Activated CD4-positive, alpha-beta memory T cell treated with anti-CD3 and anti-CD28 coated beads, Interleukin-2, amount 10 ng/mL, durations not matched to agents 7 days and 5 days (primary cell): Measurements from ENCODE around the gene GLOD4. TPM values are rescaled to one million over a fixed set of nuclear protein-coding genes. Genes with fewer than 3 reads are reported as not detected.
"Not testable (repeated sequence)": the region's sequence is repeated elsewhere in the genome, so short reads cannot be mapped to it uniquely, and the experiment has no call there.

Experiments used
- CTCF ChIA-PET: fragments of 350-600 bp; sonication (Branson Sonifier 250); formaldehyde crosslinking; loops from one replicate; lab custom pipeline; 2021; ENCODE audit warnings: antibody characterized with exemption, inconsistent platforms; lab: Charles Lee
- POLR2A ChIA-PET: fragments of 350-600 bp; sonication (Branson Sonifier 250); formaldehyde crosslinking; loops from one replicate; lab custom pipeline; 2021; ENCODE audit warnings: antibody characterized with exemption; lab: Charles Lee
- DNase-seq: peaks from one replicate; pipeline ENCODE4 v3.0.0-alpha.2; 2020
- H3K27ac Mint-ChIP-seq: one replicate; pipeline ENCODE4 v1.8.0; 2021; ENCODE audit warnings: mild to moderate bottlenecking, mixed read lengths
- H3K27me3 Mint-ChIP-seq: one replicate; pipeline ENCODE4 v1.8.0; 2021; ENCODE audit warnings: mixed read lengths
- H3K36me3 Mint-ChIP-seq: one replicate; pipeline ENCODE4 v1.8.0; 2021; ENCODE audit warnings: low read depth, mixed read lengths
- H3K4me1 Mint-ChIP-seq: one replicate; pipeline ENCODE4 v1.8.0; 2021; ENCODE audit warnings: mixed read lengths
- H3K4me3 Mint-ChIP-seq: one replicate; pipeline ENCODE4 v1.8.0; 2021; ENCODE audit warnings: mild to moderate bottlenecking, mixed read lengths
- H3K9me3 Mint-ChIP-seq: one replicate; pipeline ENCODE4 v1.8.0; 2021; ENCODE audit warnings: mixed read lengths
- total RNA-seq, 2 experiments: library from RNA; stranded (reverse); gene quantifications; one replicate each; pipeline ENCODE4 v1.2.3, GENCODE V29; 2021

Gene GLOD4
- total RNA-seq, 2 experiments from 2014 or later = 46.0 to 54.1 TPM

DNA sequence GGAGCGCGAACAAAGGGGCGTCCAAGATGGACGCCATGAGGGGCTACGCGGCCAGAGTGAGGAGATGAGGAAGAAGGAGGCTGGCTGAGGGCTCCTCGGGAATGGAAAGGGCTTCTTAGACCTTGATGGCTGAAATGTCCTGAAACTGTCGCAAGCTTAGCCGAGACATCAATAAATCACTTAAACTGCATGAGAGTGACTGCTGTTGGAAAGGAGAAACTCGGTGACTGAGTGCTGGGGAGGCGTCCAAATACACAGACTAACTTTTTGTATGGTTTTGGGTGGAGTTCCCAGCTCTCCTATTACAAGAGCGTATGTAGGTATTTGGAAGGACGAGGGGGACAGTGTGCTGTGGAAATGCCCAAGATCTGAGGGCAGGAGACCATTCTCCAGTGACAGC is 28.7 kb downstream of the GLOD4 start:
- DNase-seq = no peak
- H3K9me3 Mint-ChIP-seq = peaks cover 6% of the 10 kb centered on the region
- POLR2A ChIA-PET = interaction anchor here (0.7 to 6.4 kb wide), 6 partner anchors 10 to 55 kb away, joined by 3 to 59 read pairs (median 4); partner anchors contain the start of genes GLOD4, MRM3 and VPS53
- peak overlapping the region; percentile 55 for H3K27ac Mint-ChIP-seq
- peak overlapping the region; percentile 56 for H3K4me3 Mint-ChIP-seq
- H3K36me3 Mint-ChIP-seq = peaks cover 31% of the 10 kb centered on the region
- CTCF ChIA-PET = interaction anchor here (0.7 to 3.9 kb wide), 8 partner anchors 8 to 341 kb away, joined by 3 to 15 read pairs (median 7); partner anchors contain the start of genes GLOD4, MRM3 and TIMM22
- peaks cover 32% of the 10 kb centered on the region for H3K4me1 Mint-ChIP-seq
- H3K27me3 Mint-ChIP-seq = no peaks in the 10 kb centered on the region

DNA sequence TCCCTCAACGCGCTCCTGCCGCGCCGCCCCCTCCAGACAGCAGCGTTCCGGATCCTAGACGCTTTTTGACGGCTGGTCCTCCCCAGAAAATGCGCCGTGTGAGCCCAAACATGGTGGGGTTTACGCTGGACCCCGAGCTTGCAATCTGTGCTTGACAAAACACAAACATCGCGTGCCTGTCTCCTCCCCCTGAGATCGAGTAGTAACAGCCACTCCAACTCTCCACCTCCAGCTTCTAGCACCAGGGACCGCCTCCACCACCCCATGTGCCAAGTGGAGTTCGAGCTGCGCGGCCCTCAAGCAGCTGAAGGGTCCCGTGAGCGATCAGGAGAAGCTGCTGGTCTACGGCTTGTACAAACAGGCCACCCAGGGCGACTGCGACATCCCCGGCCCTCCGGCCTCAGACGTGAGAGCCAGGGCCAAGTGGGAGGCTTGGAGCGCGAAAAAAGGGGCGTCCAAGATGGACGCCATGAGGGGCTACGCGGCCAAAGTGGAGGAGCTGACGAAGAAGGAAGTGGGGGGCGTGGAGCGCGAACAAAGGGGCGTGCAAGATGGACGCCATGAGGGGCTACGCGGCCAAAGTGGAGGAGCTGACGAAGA is 29.4 kb downstream of the GLOD4 start:
- Mint-ChIP-seq H3K36me3 (peaks cover 38% of the 10 kb centered on the region), H3K27me3 (no peaks in the 10 kb centered on the region), H3K4me1 (peaks cover 34% of the 10 kb centered on the region), H3K27ac (peak overlapping the region; percentile 79), H3K9me3 (peaks cover 6% of the 10 kb centered on the region), H3K4me3 (peak overlapping the region; percentile 86)
- ChIA-PET CTCF (interaction anchor here (0.6 to 3.9 kb wide), 17 partner anchors 9 to 1961 kb away, joined by 3 to 15 read pairs (median 5); partner anchors contain the start of genes GLOD4, MRM3 and TIMM22), POLR2A (interaction anchor here (0.7 to 6.4 kb wide), 10 partner anchors 9 to 227 kb away, joined by 3 to 59 read pairs (median 4); partner anchors contain the start of genes GLOD4, MRM3, NXN and VPS53)
- DNase-seq = peak; percentile 31

DNA sequence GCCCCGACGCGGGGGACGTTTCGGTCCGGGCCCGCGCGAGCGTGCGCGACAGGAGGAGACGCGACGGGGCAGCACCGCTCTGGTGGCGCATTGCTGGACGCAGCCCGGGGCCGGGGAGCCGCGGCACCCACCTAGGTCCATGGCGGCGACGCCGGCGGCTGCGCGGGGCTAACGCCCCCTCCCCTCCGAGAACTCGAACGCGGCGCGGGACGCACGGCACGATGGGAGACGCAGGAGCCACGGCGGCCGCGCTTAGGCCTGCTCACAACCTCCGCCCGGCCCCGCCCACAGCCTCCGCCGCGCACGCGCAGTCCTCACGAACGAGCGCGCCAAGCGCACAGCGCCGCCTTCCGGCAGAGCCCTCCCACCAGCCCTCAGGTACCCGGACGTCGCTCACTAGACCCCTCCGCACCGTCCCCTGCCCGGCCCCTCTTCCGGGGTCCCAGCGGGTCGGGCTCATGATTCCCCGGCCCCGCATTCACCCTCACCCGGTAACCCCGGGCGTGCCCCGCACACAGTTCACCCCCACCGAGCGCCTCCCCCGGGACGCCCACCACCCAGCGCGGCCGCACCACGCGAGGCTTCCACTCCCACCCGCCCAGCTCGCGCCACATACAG is 30.0 kb downstream of the GLOD4 start, which contains the start of gene GEMIN4:
GEMIN4 (minus strand) TSS at position 263 of the 618 bp plus-strand sequence; CDS start at position 141, 122 bp downstream.
- Mint-ChIP-seq H3K36me3 (peaks cover 40% of the 10 kb centered on the region), H3K4me1 (peaks cover 34% of the 10 kb centered on the region), H3K9me3 (peaks cover 6% of the 10 kb centered on the region), H3K27me3 (no peaks in the 10 kb centered on the region), H3K4me3 (peak within 1 kb of the TSS; percentile 86), H3K27ac (peak within 1 kb of the TSS; percentile 89)
- ChIA-PET POLR2A (interaction anchor here (0.7 to 6.4 kb wide), 12 partner anchors 8 to 228 kb away, joined by 3 to 59 read pairs (median 3); partner anchors contain the start of genes GLOD4, MRM3, NXN and VPS53), CTCF (interaction anchor here (0.6 to 3.9 kb wide), 17 partner anchors 10 to 1962 kb away, joined by 3 to 15 read pairs (median 5); partner anchors contain the start of genes GLOD4, MRM3, TIMM22 and VPS53)
- DNase-seq = peak; percentile 97

- H3K9me3 Mint-ChIP-seq = peaks cover 6% of the 10 kb centered on the region
- ChIA-PET CTCF (interaction anchor here (0.6 to 3.9 kb wide), 9 partner anchors 10 to 598 kb away, joined by 3 to 15 read pairs (median 4); partner anchors contain the start of genes GLOD4, MRM3, TIMM22 and VPS53), POLR2A (interaction anchor here (0.7 to 6.4 kb wide), 8 partner anchors 10 to 335 kb away, joined by 3 to 59 read pairs (median 4); partner anchors contain the start of genes GLOD4, MRM3, NXN and VPS53)
- no peaks in the 10 kb centered on the region for H3K27me3 Mint-ChIP-seq
- peak overlapping the region; percentile 86 for H3K4me3 Mint-ChIP-seq
- peaks cover 34% of the 10 kb centered on the region for H3K4me1 Mint-ChIP-seq
- peaks cover 40% of the 10 kb centered on the region for H3K36me3 Mint-ChIP-seq
- peak; percentile 60 for DNase-seq
- peak overlapping the region; percentile 89 for H3K27ac Mint-ChIP-seq
Measured at GRCh38 chr17:751269-752001, 30.6 kb downstream of the GLOD4 start.

DNA sequence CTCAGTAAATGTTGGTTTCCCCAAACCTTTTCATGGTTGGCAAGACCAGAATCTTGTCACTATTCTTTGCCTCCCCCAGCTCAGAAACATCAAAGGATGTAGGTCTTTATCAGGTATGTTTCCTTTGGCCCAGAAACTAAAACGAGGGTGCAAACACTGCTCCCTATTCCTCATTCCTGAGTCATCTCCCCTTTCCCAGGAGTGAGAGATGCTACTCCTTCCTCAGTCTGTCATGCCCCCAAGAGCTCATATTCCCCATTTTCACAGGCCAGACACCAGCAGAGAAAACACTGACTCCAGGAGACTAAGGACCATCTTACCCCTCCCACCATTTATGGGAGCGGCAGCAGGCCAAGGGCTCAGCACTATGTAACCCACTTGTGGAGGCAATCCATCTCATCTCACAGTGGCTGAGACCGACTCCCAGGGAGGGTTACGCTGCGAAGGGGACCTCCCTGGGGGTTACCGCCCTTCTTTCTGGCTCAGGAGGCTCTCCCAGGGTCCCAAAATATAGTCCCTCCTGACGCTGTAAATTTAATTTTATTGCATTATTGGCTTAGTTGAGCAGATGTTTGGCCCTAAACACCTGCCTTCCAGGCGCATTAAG is 31.5 kb downstream of the GLOD4 start:
- Mint-ChIP-seq H3K4me3 (peak overlapping the region; percentile 86), H3K36me3 (peaks cover 36% of the 10 kb centered on the region), H3K27me3 (no peaks in the 10 kb centered on the region), H3K4me1 (peaks cover 34% of the 10 kb centered on the region), H3K27ac (peak overlapping the region; percentile 89), H3K9me3 (peaks cover 6% of the 10 kb centered on the region)
- ChIA-PET POLR2A (interaction anchor here (0.8 to 6.4 kb wide), 7 partner anchors 9 to 334 kb away, joined by 3 to 59 read pairs (median 4); partner anchors contain the start of genes GLOD4, MRM3 and VPS53), CTCF (interaction anchor here (0.6 to 3.9 kb wide), 11 partner anchors 11 to 516 kb away, joined by 3 to 15 read pairs (median 4); partner anchors contain the start of genes GLOD4, MRM3, TIMM22 and VPS53)
- DNase-seq = no peak

- H3K27ac Mint-ChIP-seq, CTCF ChIA-PET, H3K4me3 Mint-ChIP-seq, H3K9me3 Mint-ChIP-seq, DNase-seq, H3K27me3 Mint-ChIP-seq: not testable (repeated sequence)
- Mint-ChIP-seq H3K36me3 (peaks cover 38% of the 10 kb centered on the region), H3K4me1 (peaks cover 34% of the 10 kb centered on the region)
- POLR2A ChIA-PET = interaction anchor here (4.0 to 6.4 kb wide), 2 partner anchors 32 to 34 kb away, joined by 20 to 59 read pairs; partner anchors contain the start of genes GLOD4, MRM3 and VPS53
Measured at GRCh38 chr17:749359-749758, 32.7 kb downstream of the GLOD4 start.

GRCh38 chr17:748604-749003 is 33.5 kb downstream of the GLOD4 start:
- DNase-seq, POLR2A ChIA-PET, H3K27me3 Mint-ChIP-seq, H3K4me3 Mint-ChIP-seq, CTCF ChIA-PET, H3K9me3 Mint-ChIP-seq, H3K27ac Mint-ChIP-seq: not testable (repeated sequence)
- peaks cover 41% of the 10 kb centered on the region for H3K36me3 Mint-ChIP-seq
- H3K4me1 Mint-ChIP-seq = peaks cover 34% of the 10 kb centered on the region

DNA sequence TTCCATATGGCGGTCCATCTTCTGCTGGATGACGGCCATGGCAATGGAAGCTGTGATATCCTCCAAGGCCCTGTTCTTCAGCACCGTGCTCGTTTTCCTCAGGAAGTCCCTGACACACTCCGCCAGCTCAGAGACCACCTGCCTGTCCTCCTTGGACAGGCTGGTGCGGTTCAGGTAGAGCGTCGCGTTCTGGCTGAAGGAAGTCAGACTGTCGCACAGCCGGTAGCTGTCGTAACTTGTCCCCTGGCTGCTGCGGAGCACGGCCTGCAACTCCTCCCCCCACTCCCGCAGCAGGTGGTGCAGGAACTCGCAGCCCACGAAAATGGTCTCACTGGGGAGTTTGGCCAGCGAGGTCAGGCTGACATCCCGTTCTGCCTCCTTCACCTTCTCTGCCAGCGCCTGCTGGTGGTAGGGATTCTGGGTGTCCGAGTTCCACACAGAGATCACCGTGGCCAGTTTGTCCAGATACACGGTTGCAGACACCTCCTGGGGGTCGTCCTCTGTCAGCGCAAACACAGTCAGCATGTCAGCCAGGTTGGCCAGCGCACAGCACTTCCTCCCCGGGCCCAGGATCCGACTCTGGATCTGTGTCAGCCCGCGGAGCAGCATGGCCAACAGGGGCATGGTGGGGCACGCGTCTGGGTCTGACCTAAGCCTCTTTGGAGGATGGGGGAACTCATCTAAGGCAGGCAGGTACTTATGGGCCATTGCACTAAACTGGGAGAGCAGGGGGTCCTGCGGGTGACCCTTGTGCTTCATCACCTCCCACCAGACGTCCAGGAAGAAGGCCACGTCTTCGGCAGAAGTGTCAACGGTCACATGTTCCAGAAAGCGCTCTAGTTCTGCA is 35.1 kb downstream of the GLOD4 start:
- Mint-ChIP-seq H3K4me3 (no peak overlapping the region), H3K27me3 (no peaks in the 10 kb centered on the region), H3K4me1 (peaks cover 24% of the 10 kb centered on the region), H3K36me3 (peaks cover 52% of the 10 kb centered on the region), H3K27ac (no peak overlapping the region), H3K9me3 (peaks cover 6% of the 10 kb centered on the region)
- CTCF ChIA-PET = no interaction called here
- POLR2A ChIA-PET = no interaction called here
- no peak for DNase-seq

- peaks cover 60% of the 10 kb centered on the region for H3K36me3 Mint-ChIP-seq
- POLR2A ChIA-PET = no interaction called here
Measured at GRCh38 chr17:746181-746580, 35.9 kb downstream of the GLOD4 start.

DNA sequence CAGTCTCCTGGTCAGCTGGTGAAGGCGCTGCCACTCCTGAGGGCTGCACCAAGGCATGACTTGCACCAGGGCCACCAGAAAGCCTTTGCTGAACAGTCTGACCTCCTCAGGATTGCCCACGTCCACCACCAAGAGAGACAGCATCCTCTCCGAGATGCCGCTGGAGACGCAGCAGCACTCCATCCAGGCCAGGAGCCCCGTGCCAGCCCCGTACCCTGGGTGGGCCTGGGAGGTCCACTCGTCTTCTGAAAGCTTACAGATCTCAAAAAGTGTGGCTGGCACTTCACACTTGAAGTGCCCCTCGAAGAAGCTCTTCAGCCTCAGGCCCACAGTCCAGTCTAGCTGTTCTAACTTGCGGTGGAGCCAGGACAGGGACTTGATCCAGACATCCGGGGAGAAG is 36.7 kb downstream of the GLOD4 start:
- H3K4me3 Mint-ChIP-seq = no peak overlapping the region
- CTCF ChIA-PET = no interaction called here
- peaks cover 66% of the 10 kb centered on the region for H3K36me3 Mint-ChIP-seq
- H3K27me3 Mint-ChIP-seq = no peaks in the 10 kb centered on the region
- H3K4me1 Mint-ChIP-seq = peaks cover 15% of the 10 kb centered on the region
- POLR2A ChIA-PET = no interaction called here
- H3K27ac Mint-ChIP-seq = no peak overlapping the region
- no peak for DNase-seq
- peaks cover 6% of the 10 kb centered on the region for H3K9me3 Mint-ChIP-seq

More at GRCh38 chr17:746181-746580, 35.9 kb downstream of the GLOD4 start:
- Mint-ChIP-seq H3K4me3 (no peak overlapping the region), H3K4me1 (peaks cover 19% of the 10 kb centered on the region), H3K27ac (no peak overlapping the region), H3K27me3 (no peaks in the 10 kb centered on the region), H3K9me3 (peaks cover 6% of the 10 kb centered on the region)
- CTCF ChIA-PET = interaction anchor here (0.7 kb wide), 1 partner anchor 35 kb away, joined by 3 read pairs; no protein-coding TSS in a partner anchor
- DNase-seq = no peak

DNA sequence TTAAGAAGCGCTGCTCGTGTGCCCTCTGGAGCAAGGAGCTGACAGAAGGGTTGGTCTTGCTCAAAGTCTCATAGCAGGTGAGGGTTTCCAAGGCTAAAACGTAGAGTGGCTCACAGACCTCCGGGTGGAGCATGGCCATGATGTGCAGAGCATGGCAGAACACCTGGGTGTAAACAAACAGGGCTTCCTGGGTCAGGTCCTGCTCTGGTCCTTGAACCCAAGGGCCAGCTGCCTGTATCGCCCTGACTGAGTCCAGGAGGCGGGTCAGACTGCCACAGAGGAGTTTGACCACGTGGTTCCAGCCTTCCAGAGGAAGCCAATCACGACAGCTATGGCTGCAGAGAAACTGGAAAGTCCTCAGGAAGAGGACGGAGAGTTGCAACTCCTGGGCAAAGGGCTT is 37.1 kb downstream of the GLOD4 start:
- Mint-ChIP-seq H3K36me3 (peaks cover 65% of the 10 kb centered on the region), H3K4me3 (no peak overlapping the region), H3K27me3 (no peaks in the 10 kb centered on the region)

More for the DNA sequence above, 37.1 kb downstream of the GLOD4 start:
- POLR2A ChIA-PET = no interaction called here
- DNase-seq = no peak
- CTCF ChIA-PET = no interaction called here
- H3K9me3 Mint-ChIP-seq = peaks cover 6% of the 10 kb centered on the region
- H3K27ac Mint-ChIP-seq = no peak overlapping the region
- peaks cover 14% of the 10 kb centered on the region for H3K4me1 Mint-ChIP-seq
